Skeletal muscle satellite cell (primary cell): ENCODE measurements around the gene NPPB.

ENCODE experiments used
- H3K27me3 ChIP-seq: 2 replicates; pipeline ENCODE4 v1.7.0; 2013; ENCODE audit warnings: low read length; ENCODE audit not compliant: control insufficient read depth, insufficient read depth
- H3K36me3 ChIP-seq: 2 replicates; pipeline ENCODE4 v1.7.0; 2013; ENCODE audit warnings: mild to moderate bottlenecking, control low read depth, low read length; ENCODE audit not compliant: insufficient read depth
- H3K4me1 ChIP-seq: 2 replicates; pipeline ENCODE4 v1.7.0; 2013; ENCODE audit warnings: low read length; ENCODE audit not compliant: control insufficient read depth, insufficient read depth
- H3K4me2 ChIP-seq: 2 replicates; pipeline ENCODE4 v1.7.0; 2013; ENCODE audit warnings: mild to moderate bottlenecking, low read length
- H3K4me3 ChIP-seq: 2 replicates; pipeline ENCODE4 v1.7.0; 2013; ENCODE audit warnings: low read length
- H3K9ac ChIP-seq: 2 replicates; pipeline ENCODE4 v1.7.0; 2013; ENCODE audit warnings: mild to moderate bottlenecking, low read depth, low read length, moderate library complexity
- H3K9me3 ChIP-seq: replicated peaks from 2 replicates; pipeline ENCODE4 v1.7.0; 2013; ENCODE audit warnings: mild to moderate bottlenecking, control low read depth, low read length

The NPPB gene

DNA sequence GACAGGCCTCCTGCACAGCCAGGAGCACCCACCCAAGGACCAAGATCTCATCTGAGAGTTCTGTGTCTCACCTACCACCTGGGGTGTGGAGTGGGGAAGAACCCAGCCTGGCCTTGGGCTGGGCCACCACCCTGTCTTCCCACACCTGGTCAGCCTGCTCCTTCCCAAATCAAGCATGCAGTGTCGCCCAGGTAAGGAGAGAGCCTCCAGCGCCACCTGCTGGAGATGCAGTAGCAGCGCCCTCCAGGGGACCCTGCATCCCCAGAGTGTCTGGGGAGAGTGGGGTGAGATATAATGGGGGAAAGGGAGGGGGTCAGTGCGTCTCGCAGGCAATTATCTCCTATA lies 35.1 kb upstream of the NPPB start:
- Histone ChIP-seq H3K9me3 (no peaks in the 10 kb centered on the region), H3K36me3 (no peaks in the 10 kb centered on the region), H3K4me1 (no peaks in the 10 kb centered on the region), H3K4me2 (no peak overlapping the region), H3K9ac (no peak overlapping the region), H3K4me3 (no peak overlapping the region), H3K27me3 (peaks cover 28% of the 10 kb centered on the region)

DNA sequence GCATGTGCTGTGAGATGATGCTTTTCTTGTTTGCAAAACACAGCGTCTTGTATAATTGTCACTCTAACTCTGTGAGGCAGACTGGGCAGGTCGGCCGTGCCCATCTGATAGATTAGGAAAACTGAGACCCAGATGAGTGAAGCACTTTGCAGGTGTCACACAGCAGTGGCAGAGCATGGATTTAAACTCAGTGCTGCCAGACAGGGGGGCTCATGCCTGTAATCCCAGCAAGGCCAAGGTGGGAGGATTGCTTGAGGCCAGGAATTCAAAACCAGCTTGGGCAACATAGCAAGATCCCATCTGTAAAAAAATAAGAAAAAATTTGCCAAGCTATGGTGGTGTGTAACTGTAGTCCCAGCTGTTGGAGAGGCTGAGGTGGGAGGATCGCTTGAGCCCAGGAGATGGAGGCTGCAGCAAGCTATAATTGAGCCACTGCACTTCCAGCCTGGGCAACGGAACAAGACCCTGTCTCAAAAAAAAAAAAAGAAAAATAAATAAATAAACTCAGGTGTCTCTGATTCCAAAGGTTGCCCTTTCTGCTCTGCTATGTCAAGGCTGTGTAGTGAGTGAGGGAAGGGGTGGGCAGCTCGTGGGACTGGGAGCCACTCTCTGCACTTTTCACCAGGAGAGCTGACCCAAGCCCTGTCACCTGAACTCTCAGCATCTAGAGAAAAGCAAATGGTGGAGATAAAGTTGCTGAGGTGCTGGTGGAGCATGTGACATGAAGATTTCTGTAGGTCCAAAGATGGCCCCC lies 32.9 kb upstream of the NPPB start:
- no peaks in the 10 kb centered on the region for H3K4me1 ChIP-seq
- peaks cover 39% of the 10 kb centered on the region for H3K27me3 ChIP-seq
- H3K4me3 ChIP-seq = no peak overlapping the region
- no peaks in the 10 kb centered on the region for H3K9me3 ChIP-seq
- no peak overlapping the region for H3K9ac ChIP-seq
- H3K4me2 ChIP-seq = no peak overlapping the region
- H3K36me3 ChIP-seq = no peaks in the 10 kb centered on the region

DNA sequence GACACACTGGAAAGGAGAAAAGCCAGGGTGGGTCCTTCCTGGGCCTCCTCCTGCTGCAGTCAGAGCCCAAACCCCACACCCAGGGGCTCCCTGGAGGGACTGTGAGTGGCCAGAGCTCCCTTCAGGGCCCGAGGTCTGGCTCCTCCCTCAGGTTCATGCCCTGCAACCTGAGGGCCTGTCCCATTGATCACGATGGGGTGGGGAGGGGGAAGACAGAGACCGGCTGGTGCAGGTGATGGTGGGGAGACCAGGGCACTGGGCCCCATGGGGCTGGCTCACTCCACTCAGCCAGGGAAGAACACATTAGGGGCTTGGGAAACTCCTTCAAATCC lies 30.1 kb upstream of the NPPB start:
- no peak overlapping the region for H3K4me3 ChIP-seq
- peaks cover 62% of the 10 kb centered on the region for H3K27me3 ChIP-seq
- H3K4me1 ChIP-seq = no peaks in the 10 kb centered on the region
- no peak overlapping the region for H3K4me2 ChIP-seq
- no peaks in the 10 kb centered on the region for H3K9me3 ChIP-seq
- no peaks in the 10 kb centered on the region for H3K36me3 ChIP-seq
- H3K9ac ChIP-seq = no peak overlapping the region

DNA sequence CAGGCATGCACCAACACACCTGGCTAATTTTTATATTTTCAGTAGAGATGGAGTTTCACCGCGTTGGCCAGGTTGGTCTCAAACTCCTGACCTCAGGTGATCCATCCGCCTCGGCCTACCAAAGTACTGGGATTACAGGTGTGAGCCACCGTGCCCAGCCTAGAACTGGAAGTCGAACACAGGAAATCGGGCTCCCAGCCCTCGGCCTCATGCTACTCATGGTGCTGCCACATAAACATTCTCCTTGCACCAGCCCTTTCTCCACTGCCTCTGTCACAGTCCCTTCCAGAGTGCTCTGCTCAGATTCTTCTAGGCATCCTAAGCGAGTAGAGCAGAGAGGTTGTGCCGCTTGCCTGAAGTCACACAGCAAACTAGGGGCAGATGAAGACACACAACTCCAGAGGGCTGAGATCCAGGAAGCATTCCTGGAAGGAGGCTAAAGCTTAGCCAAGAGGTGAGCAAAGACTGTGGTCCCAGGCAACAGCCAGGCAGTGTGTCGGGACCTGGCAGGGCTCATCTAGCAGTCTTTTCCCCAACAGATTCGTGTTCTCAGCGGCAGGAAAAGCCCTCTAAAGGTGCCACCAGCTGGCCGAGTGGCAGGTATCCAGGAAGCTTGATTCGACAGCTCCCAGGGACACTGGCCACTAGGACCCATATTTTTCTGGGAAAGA lies 29.6 kb upstream of the NPPB start:
- H3K4me2 ChIP-seq = no peak overlapping the region
- no peaks in the 10 kb centered on the region for H3K9me3 ChIP-seq
- H3K4me1 ChIP-seq = no peaks in the 10 kb centered on the region
- H3K36me3 ChIP-seq = no peaks in the 10 kb centered on the region
- peaks cover 64% of the 10 kb centered on the region for H3K27me3 ChIP-seq
- H3K9ac ChIP-seq = no peak overlapping the region
- no peak overlapping the region for H3K4me3 ChIP-seq

DNA sequence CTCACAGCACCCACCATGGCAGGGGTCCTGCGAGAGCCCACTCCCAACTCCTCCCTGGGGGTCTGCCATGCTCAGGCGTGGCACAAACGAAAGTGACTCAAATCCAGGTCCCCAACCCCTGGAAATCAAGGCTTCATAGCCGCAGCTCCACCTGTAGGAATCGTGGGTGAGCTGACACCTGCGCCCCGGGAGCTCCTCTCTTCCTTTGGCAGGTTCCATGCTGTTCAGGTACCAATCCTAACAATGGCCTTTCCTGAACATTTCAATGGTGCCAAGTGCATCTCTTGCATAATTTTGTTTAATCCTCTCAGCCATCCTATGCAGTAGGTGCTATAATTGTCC lies 28.9 kb upstream of the NPPB start:
- H3K9me3 ChIP-seq = no peaks in the 10 kb centered on the region
- H3K4me3 ChIP-seq = no peak overlapping the region
- H3K27me3 ChIP-seq = peaks cover 70% of the 10 kb centered on the region
- H3K9ac ChIP-seq = no peak overlapping the region
- no peak overlapping the region for H3K4me2 ChIP-seq
- H3K36me3 ChIP-seq = no peaks in the 10 kb centered on the region
- no peaks in the 10 kb centered on the region for H3K4me1 ChIP-seq

DNA sequence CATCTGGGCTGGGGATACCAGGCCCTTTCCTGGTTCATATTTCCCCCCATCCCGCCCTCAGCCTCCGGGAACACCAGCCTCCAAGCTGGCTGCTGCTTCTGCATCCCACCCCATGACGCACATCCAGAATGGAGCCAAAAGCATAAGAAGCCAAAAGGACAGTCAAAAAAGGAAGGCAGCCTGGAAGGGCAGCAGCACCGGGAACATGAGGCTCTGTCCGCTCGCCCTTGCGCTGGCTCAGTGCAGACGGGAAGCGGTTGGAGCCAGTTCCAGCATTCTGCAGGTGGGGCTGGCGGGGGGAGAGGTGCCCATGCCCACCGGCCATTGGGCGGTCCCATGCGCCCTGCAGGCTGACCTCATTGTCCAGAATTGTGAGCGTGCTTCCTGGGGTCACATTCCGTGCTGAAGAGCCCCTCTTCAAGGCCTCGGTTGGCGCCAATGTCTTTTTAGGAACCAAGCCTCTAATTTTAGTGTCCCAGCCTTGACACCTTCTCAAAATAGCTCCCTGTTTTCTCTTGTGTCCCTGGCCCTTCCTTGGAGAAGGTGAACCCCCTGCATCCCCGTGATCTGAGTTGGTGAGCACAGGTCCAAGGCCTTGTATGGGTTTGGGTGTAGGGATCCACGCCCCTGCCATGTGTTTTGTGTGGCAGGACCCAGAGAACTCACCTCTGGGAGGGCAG lies 28.4 kb upstream of the NPPB start:
- Histone ChIP-seq H3K4me2 (no peak overlapping the region), H3K9me3 (no peaks in the 10 kb centered on the region), H3K4me3 (no peak overlapping the region), H3K4me1 (no peaks in the 10 kb centered on the region), H3K27me3 (peaks cover 70% of the 10 kb centered on the region), H3K36me3 (no peaks in the 10 kb centered on the region), H3K9ac (no peak overlapping the region)

DNA sequence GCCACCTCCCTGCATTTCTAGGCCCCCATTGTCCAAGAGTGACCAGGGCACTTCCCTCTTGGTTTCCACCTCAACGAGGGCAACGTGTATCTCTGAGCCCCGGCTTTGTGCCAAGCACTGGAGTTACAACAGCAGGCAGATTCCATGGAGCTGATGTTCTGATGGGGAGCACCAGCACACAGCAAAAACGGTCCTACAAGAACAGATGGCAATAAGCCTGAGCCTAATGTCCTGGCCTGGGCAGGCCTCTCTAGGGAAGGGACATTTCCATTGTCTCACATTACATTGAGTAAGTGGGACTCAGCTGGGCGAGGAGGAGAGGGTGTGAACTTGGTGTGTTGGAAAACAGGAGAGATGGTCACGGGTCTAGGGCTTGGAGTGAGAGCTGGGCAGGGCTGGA lies 27.2 kb upstream of the NPPB start:
- Histone ChIP-seq H3K9me3 (no peaks in the 10 kb centered on the region), H3K4me1 (no peaks in the 10 kb centered on the region), H3K9ac (no peak overlapping the region), H3K4me3 (no peak overlapping the region), H3K27me3 (peaks cover 70% of the 10 kb centered on the region), H3K36me3 (no peaks in the 10 kb centered on the region), H3K4me2 (no peak overlapping the region)

DNA sequence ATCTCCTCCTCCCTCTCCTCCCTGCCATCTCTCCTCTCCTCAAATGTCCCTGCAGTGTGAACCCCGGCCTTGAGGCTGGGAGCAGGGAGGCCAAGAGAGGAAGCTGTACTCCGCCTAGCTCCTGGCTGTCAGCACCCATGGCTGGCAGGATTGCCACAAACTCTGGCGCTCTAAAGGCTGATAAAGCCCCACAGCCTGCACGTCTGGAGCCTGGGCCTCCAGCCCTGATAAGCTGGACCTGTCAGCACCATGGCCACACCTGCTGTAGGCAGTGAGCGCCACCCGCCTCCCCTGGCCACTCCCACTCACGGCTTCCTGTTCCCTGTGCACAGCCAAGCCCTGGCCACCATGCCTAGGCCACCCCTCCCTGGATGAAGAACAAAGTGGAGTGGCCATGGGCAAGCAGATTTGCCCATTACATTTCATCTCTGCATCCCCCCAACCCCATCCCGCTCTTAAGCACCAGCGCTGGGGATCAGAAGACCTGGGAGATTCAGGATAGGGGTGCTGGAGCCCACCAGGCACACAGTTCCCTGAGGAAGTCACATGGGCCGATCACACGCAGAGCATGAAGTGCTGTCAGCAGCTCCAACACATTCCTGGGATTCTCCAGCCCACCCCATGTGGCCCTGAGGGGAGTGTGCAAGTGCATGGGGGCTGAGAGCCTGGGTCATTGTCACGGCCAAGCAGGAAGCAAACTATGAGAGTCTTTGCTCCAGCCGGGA lies 24.2 kb upstream of the NPPB start:
- Histone ChIP-seq H3K4me1 (no peaks in the 10 kb centered on the region), H3K4me3 (no peak overlapping the region), H3K4me2 (no peak overlapping the region), H3K9me3 (no peaks in the 10 kb centered on the region), H3K36me3 (no peaks in the 10 kb centered on the region), H3K9ac (no peak overlapping the region), H3K27me3 (peaks cover 88% of the 10 kb centered on the region)

DNA sequence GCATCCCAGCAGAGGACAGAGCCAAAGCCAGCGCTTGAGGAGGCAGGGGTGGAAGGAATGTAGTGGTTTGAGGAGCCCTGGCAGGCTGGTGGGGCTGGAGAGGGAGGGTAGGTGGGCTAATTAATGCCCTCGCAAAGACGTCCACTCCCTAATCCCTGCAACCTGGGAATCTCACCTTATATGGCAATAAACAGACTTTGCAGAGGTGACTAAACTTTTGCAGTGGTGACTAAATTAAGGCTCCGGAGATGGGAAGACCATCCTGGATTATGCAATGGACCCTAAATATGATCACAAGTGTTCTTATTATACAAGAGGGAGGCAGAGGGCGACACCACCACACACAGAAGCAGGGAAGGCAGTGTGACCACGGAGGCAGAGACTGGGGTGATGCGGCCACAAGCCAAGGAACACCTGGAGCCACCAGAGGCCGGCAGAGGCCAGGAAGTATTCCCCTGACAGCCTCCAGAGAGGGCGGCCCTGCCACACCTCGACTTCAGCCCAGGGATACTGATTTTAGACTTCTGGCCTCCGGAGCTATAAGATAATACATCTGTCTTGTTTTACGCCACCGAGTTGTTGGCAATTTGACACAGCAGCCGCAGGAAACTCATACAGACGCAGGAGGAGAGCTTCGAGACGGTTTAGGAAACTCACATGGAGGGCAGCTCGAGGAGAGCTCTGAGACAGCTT lies 23.1 kb upstream of the NPPB start:
- Histone ChIP-seq H3K9me3 (no peaks in the 10 kb centered on the region), H3K4me3 (no peak overlapping the region), H3K4me1 (no peaks in the 10 kb centered on the region), H3K4me2 (no peak overlapping the region), H3K27me3 (peaks cover 84% of the 10 kb centered on the region), H3K36me3 (no peaks in the 10 kb centered on the region), H3K9ac (no peak overlapping the region)

DNA sequence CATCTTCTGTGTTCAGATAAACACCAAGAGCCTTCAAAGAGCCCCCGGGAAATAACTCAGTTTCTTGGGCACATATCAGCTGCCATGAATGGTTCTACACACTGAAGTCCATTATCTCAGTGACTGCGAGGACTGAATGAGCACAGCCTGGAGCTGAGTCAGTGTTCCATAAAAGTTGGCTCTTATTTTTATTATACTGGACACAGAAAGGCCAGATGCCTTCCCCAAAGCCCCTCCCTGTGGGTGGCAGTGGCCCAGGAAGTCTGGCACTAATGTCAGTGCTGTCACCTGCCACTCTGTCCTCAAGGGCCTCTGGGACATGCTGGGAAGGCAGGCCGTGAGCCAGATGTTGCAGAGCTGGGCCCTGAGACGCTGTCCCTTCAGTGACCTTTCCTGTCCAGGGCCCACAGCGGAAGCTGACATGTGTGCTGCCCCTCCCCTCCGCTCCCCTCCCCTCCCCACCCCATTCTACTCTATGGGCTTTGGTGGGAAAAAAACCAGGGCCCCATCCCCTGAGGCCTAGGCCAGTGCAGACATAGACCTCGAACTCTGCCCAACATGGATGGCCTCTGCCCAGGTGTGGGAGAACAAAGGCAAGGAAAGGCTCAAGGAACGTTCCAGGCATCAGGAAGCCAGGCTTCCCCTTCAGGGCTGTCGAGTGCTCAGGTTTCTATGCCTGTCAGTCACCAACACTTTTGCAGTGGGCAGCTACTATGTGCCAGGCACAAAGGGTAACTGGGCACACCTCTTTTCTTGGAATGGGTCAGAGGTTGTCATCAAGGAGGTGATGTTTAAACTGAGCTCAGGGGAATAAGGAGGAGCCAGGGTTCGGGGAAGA lies 22.4 kb upstream of the NPPB start:
- Histone ChIP-seq H3K9me3 (no peaks in the 10 kb centered on the region), H3K4me3 (no peak overlapping the region), H3K4me1 (no peaks in the 10 kb centered on the region), H3K9ac (no peak overlapping the region), H3K36me3 (no peaks in the 10 kb centered on the region), H3K4me2 (no peak overlapping the region), H3K27me3 (peaks cover 82% of the 10 kb centered on the region)
